K562 (cell line): ENCODE results near the gene CDR2L. TPM values are rescaled to one million over a fixed set of nuclear protein-coding genes. Genes with fewer than 3 reads are reported as not detected.

Experiments
- CAMTA2 ChIP-seq: fragments of 250-450 bp; sonication (Bioruptor Pico); conservative IDR thresholded peaks from 2 replicates; pipeline ENCODE4 v1.5.1; 2022
- CEBPB ChIP-seq: fragments of 450-650 bp; IDR thresholded peaks from 2 replicates; pipeline ENCODE4 v1.6.1; 2016; ENCODE audit warnings: missing genetic modification characterization, missing compliant biosample characterization
- DNMT1 ChIP-seq: fragments of 450-650 bp; IDR thresholded peaks from 2 replicates; pipeline ENCODE4 v1.6.1; 2016; ENCODE audit warnings: antibody characterized with exemption, mild to moderate bottlenecking
- EHMT2 ChIP-seq: fragments of 450-650 bp; IDR thresholded peaks from 2 replicates; pipeline ENCODE4 v1.6.1; 2018; ENCODE audit warnings: antibody characterized with exemption
- ESRRB ChIP-seq: fragments of 250-450 bp; sonication (Bioruptor Pico); IDR thresholded peaks from 2 replicates; pipeline ENCODE4 v1.5.0; 2020; ENCODE audit warnings: mild to moderate bottlenecking, moderate library complexity, borderline replicate concordance
- LCOR ChIP-seq: sonication (generic); formaldehyde crosslinking; IDR thresholded peaks from 2 replicates; pipeline ENCODE4 v1.8.0; 2022; ENCODE audit warnings: mild to moderate bottlenecking, missing genetic modification reagents
- MTA1 ChIP-seq: fragments of 450-650 bp; IDR thresholded peaks from 2 replicates; pipeline ENCODE4 v1.6.1; 2017; ENCODE audit warnings: borderline replicate concordance
- NR2C2 ChIP-seq, 2 experiments: fragments of 200-800 bp in 1 of 2; sonication (Bioruptor generic) in 1 of 2; sonication (generic) in 1 of 2; formaldehyde crosslinking in 1 of 2; IDR thresholded peaks; 2 replicates each; pipeline versions ENCODE4 v1.6.1 to v1.8.0; 2016 to 2022; ENCODE audit warnings: mild to moderate bottlenecking in 1 of 2, missing compliant biosample characterization in 1 of 2, missing genetic modification characterization in 1 of 2, missing genetic modification reagents in 1 of 2
- POLR2AphosphoS5 ChIP-seq: IDR thresholded peaks from 2 replicates; pipeline ENCODE4 v1.6.1; 2011; ENCODE audit warnings: mild to moderate bottlenecking, low read depth, low read length, moderate library complexity; ENCODE audit not compliant: control insufficient read depth, insufficient read depth
- POLR2G ChIP-seq: fragments of 200-400 bp; formaldehyde crosslinking; IDR thresholded peaks from 2 replicates; pipeline ENCODE4 v1.6.1; 2017; ENCODE audit warnings: low read depth, mild to moderate bottlenecking, antibody characterized with exemption, low read length, moderate library complexity
- POLR3G ChIP-seq: IDR thresholded peaks from 2 replicates; pipeline ENCODE4 v1.6.1; 2011; ENCODE audit not compliant: insufficient read length, insufficient replicate concordance; ENCODE audit errors: extremely low read depth
- RAD21 ChIP-seq, 2 experiments: fragments of 250-450 bp in 1 of 2; fragments of 450-650 bp in 1 of 2; sonication (Bioruptor Pico) in 1 of 2; formaldehyde crosslinking in 1 of 2; IDR thresholded peaks in 1 of 2; conservative IDR thresholded peaks in 1 of 2; 2 replicates each; pipeline versions ENCODE4 v1.4.0 to v1.8.0; 2020 to 2022; ENCODE audit warnings: mild to moderate bottlenecking in 2 of 2, moderate library complexity in 1 of 2
- SMAD1 ChIP-seq: fragments of 150-350 bp; IDR thresholded peaks from 2 replicates; pipeline ENCODE4 v1.6.1; 2014; ENCODE audit warnings: low read length, low read depth; ENCODE audit not compliant: partially characterized antibody
- SP1 ChIP-seq: sonication (generic); formaldehyde crosslinking; IDR thresholded peaks from 2 replicates; pipeline ENCODE4 v1.8.1; 2022; ENCODE audit warnings: mild to moderate bottlenecking, missing genetic modification reagents
- ZFP1 ChIP-seq: fragments of 450-650 bp; formaldehyde crosslinking; IDR thresholded peaks from 2 replicates; pipeline ENCODE4 v1.4.0; 2020; ENCODE audit warnings: mild to moderate bottlenecking, mixed read lengths
- ZNF263 ChIP-seq: sonication (generic); formaldehyde crosslinking; IDR thresholded peaks from 2 replicates; pipeline ENCODE4 v1.8.0; 2022; ENCODE audit warnings: mild to moderate bottlenecking, missing genetic modification reagents, borderline replicate concordance
- ZNF75A ChIP-seq: fragments of 450-650 bp; formaldehyde crosslinking; IDR thresholded peaks from 2 replicates; pipeline ENCODE4 v1.4.0; 2020; ENCODE audit warnings: mild to moderate bottlenecking
- polyA plus RNA-seq, 8 experiments: library from polyadenylated mRNA; depleted of rRNA in 4 of 8; stranded (reverse) in 5 of 8; unstranded in 3 of 8; fragments of >200 nt; fragmentation: Nextera tagmentation in 2 of 8; fragmentation: Illumina TruSeq in 1 of 8; extraction: Ambion mirVana in 2 of 8; extraction: Trizol in 1 of 8; gene quantifications; 2 replicates each; pipeline versions ENCODE4 v1.2.1 to v1.2.3, GENCODE V29; 2011 to 2014; ENCODE audit warnings: inconsistent platforms in 1 of 8, missing spikeins in 1 of 8
- total RNA-seq, 7 experiments: library from RNA; depleted of rRNA in 6 of 7; stranded (reverse); fragments of >200 nt in 6 of 7; fragmentation: Illumina TruSeq in 2 of 7; extraction: Trizol in 2 of 7; gene quantifications; 2 replicates each; pipeline versions ENCODE4 v1.2.1 to v1.2.3, GENCODE V29; 2011 to 2021; ENCODE audit warnings: low replicate concordance in 1 of 7
- TF ChIP-seq, protein P1 (sequence below), 2 experiments: fragments of 450-650 bp in 1 of 2; sonication (generic) in 1 of 2; formaldehyde crosslinking; conservative IDR thresholded peaks; 2 replicates each; pipeline versions ENCODE4 v1.4.0 to v1.8.1; 2020 to 2022; ENCODE audit warnings: mild to moderate bottlenecking in 1 of 2, missing genetic modification reagents in 1 of 2
- TF ChIP-seq, protein P2 (sequence below): fragments of 250-450 bp; sonication (Bioruptor Pico); IDR thresholded peaks from 2 replicates; pipeline ENCODE4 v1.5.0; 2021; ENCODE audit warnings: mild to moderate bottlenecking, borderline replicate concordance
- TF ChIP-seq, protein P3 (sequence below): fragments of 200-800 bp; sonication (Bioruptor generic); IDR thresholded peaks from 2 replicates; pipeline ENCODE4 v1.6.1; 2017; ENCODE audit warnings: missing genetic modification characterization, missing compliant biosample characterization
- TF ChIP-seq, protein P4 (sequence below): fragments of 250-450 bp; sonication (Bioruptor Pico); IDR thresholded peaks from 2 replicates; pipeline ENCODE4 v1.5.0; 2022; ENCODE audit warnings: mild to moderate bottlenecking

CDR2L gene
- total and polyA plus RNA-seq, 9 of the 15 experiments (the other 6 are each of a cell fraction or from before 2014, with no cell fraction given) = 2.7 to 16.0 (median 7.3) TPM

DNA sequence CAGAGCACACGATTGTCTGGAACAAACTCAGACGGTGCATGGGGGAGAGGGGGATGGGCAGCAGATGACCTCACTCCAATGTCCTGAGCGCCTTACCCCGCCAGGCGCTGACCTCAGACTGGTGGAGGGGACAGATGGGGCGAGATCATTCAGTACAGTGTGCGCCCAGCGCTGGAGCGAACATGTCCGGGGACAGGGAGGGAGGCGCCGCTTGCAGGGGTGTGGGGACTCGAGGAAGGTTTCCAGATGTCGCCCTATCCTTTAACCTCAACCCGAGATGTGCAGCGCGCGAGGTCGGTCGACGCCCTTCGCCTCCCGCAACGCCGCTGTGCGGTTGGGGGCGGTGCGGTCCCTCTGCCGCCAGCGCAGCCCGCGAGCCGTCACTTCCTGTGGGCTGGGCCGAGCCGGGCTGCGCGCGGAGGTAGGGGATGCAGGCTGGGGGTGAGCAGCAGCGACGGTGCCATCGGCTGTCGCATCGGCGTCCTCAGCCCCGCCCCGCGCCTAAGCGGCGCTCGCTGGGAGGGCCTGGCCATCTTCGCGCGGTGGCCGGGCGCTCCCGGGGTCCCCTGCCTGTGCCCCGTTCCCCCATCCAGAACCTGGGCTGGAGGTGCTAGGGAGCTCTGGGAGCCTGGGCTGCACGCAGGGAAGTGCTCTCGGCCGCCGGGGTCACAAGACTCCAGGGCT, 5.3 kb upstream of the CDR2L start (continued):
- TF ChIP-seq, protein P1, sequence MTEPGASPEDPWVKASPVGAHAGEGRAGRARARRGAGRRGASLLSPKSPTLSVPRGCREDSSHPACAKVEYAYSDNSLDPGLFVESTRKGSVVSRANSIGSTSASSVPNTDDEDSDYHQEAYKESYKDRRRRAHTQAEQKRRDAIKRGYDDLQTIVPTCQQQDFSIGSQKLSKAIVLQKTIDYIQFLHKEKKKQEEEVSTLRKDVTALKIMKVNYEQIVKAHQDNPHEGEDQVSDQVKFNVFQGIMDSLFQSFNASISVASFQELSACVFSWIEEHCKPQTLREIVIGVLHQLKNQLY (CRISPR knock-in tag; conservative IDR thresholded peaks at IDR 0.05) = no peak
- no peak for TF ChIP-seq CEBPB (tag)
- TF ChIP-seq, protein P2, sequence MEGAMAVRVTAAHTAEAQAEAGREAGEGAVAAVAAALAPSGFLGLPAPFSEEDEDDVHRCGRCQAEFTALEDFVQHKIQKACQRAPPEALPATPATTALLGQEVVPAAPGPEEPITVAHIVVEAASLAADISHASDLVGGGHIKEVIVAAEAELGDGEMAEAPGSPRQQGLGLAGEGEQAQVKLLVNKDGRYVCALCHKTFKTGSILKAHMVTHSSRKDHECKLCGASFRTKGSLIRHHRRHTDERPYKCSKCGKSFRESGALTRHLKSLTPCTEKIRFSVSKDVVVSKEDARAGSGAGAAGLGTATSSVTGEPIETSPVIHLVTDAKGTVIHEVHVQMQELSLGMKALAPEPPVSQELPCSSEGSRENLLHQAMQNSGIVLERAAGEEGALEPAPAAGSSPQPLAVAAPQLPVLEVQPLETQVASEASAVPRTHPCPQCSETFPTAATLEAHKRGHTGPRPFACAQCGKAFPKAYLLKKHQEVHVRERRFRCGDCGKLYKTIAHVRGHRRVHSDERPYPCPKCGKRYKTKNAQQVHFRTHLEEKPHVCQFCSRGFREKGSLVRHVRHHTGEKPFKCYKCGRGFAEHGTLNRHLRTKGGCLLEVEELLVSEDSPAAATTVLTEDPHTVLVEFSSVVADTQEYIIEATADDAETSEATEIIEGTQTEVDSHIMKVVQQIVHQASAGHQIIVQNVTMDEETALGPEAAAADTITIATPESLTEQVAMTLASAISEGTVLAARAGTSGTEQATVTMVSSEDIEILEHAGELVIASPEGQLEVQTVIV (CRISPR knock-in tag) = no peak
- TF ChIP-seq LCOR (CRISPR knock-in tag) = peak; percentile 87
- TF ChIP-seq ZNF263 = peak; percentile 51; the same call in 1 of the 2 replicates
- peak in 1 of 2 experiments; percentile 16; a peak in 1 of 4 replicates for TF ChIP-seq RAD21 (CRISPR knock-in tag; conservative IDR thresholded peaks at IDR 0.05 in 1 of 2, IDR thresholded peaks at IDR 0.05 in 1 of 2)
- TF ChIP-seq POLR2G = peak; percentile 97
- TF ChIP-seq ZNF75A (CRISPR knock-in tag) = no peak
- no peak for TF ChIP-seq POLR3G
- peak; percentile 72 for TF ChIP-seq SP1
- TF ChIP-seq, protein P3, sequence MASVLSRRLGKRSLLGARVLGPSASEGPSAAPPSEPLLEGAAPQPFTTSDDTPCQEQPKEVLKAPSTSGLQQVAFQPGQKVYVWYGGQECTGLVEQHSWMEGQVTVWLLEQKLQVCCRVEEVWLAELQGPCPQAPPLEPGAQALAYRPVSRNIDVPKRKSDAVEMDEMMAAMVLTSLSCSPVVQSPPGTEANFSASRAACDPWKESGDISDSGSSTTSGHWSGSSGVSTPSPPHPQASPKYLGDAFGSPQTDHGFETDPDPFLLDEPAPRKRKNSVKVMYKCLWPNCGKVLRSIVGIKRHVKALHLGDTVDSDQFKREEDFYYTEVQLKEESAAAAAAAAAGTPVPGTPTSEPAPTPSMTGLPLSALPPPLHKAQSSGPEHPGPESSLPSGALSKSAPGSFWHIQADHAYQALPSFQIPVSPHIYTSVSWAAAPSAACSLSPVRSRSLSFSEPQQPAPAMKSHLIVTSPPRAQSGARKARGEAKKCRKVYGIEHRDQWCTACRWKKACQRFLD (CRISPR knock-in tag) = no peak
- TF ChIP-seq SMAD1 = peak; percentile 53
- no peak for TF ChIP-seq DNMT1
- TF ChIP-seq, protein P4, sequence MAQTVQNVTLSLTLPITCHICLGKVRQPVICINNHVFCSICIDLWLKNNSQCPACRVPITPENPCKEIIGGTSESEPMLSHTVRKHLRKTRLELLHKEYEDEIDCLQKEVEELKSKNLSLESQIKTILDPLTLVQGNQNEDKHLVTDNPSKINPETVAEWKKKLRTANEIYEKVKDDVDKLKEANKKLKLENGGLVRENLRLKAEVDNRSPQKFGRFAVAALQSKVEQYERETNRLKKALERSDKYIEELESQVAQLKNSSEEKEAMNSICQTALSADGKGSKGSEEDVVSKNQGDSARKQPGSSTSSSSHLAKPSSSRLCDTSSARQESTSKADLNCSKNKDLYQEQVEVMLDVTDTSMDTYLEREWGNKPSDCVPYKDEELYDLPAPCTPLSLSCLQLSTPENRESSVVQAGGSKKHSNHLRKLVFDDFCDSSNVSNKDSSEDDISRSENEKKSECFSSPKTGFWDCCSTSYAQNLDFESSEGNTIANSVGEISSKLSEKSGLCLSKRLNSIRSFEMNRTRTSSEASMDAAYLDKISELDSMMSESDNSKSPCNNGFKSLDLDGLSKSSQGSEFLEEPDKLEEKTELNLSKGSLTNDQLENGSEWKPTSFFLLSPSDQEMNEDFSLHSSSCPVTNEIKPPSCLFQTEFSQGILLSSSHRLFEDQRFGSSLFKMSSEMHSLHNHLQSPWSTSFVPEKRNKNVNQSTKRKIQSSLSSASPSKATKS (CRISPR knock-in tag) = no peak
- TF ChIP-seq MTA1 = 0 out of 2 replicates have a peak, but pooled peaks have one; percentile 46
- no peak for TF ChIP-seq ZFP1 (CRISPR knock-in tag)
- TF ChIP-seq EHMT2 = no peak
- no peak for TF ChIP-seq ESRRB (CRISPR knock-in tag)
- TF ChIP-seq NR2C2 (CRISPR knock-in tag; IDR thresholded peaks at IDR 0.05) = peak; percentile 73; the same call in 1 of the 2 replicates
- TF ChIP-seq NR2C2 (tag; IDR thresholded peaks at IDR 0.05) = peak; percentile 93
- no peak; the same call in 1 of the 2 replicates for TF ChIP-seq POLR2AphosphoS5
- TF ChIP-seq CAMTA2 (CRISPR knock-in tag) = no peak
